ENCODE measurements around the gene RBMX.
"Not testable (repeated sequence)": the region's sequence is repeated elsewhere in the genome, so short reads cannot be mapped to it uniquely, and the experiment has no call there.

RBMX gene

DNA sequence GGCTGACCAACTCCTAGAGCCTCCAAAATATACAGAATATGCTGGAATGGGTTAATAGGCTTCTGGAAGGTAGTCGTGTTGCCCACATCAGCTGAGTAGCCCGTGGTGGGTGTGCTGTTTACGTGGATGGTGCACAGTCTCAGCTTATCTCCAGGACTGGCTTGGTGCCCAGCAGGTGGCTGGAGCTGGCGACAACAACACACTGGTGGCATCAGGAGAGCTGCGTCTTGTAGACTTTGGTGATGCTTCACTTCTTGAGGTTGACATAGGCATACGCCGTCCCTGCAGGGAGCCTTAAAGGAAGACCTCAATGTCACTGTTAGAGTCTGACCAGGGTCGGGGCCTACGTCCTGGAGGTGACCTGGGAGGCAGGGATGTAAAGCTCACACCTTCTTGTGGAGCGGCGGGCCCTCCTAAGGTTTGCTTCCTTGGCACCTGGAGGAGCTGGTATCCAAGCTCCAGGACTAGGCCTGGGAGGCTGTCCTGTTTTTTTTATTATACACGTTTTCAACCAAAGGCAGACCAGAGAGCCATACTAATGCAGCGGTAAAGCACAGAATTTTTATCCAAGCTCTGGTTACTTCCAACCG lies 26.5 kb upstream of the RBMX start:
- Histone ChIP-seq H3K36me3 (ENCODE audit: control insufficient read depth, insufficient read depth, low read length) (no peaks in the 10 kb centered on the region), H3K27ac (ENCODE audit: low read depth, low read length, severe bottlenecking) (no peak overlapping the region), H3K4me3 (ENCODE audit: extremely low read depth, insufficient read depth, low read length, poor library complexity, severe bottlenecking) (no peak overlapping the region), H3K4me1 (ENCODE audit: control insufficient read depth, insufficient read depth, low read length, poor library complexity, severe bottlenecking) (no peaks in the 10 kb centered on the region), H3K9me3 (ENCODE audit: control insufficient read depth, low read length) (no peaks in the 10 kb centered on the region)
- 89 to 96% methylated on average over 10 to 13 of the region's 14 CpGs for WGBS, 2 experiments (ENCODE audit: insufficient coverage in 2 of 2)

DNA sequence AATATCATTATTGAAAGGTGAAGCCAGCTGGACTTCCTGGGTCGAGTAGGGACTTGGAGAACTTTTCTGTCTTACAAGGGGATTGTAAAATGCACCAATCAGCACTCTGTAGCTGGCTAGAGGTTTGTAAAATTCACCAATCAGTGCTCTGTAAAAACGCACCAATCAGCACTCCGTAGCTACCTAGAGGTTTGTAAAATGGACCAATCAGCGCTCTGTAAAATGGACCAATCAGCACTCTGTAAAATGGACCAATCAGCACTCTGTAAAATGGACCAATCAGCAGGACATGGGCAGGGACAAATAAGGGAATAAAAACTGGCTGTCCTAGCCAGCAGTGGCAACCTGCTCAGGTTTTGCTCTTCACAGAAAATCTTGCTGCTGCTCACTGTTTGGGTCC lies 23.5 kb upstream of the RBMX start:
- not testable (repeated sequence) for H3K9me3 ChIP-seq (ENCODE audit: control insufficient read depth, low read length); H3K27ac ChIP-seq (ENCODE audit: low read depth, low read length, severe bottlenecking); H3K4me1 ChIP-seq (ENCODE audit: control insufficient read depth, insufficient read depth, low read length, poor library complexity, severe bottlenecking); H3K4me3 ChIP-seq (ENCODE audit: extremely low read depth, insufficient read depth, low read length, poor library complexity, severe bottlenecking); H3K36me3 ChIP-seq (ENCODE audit: control insufficient read depth, insufficient read depth, low read length)
- WGBS, 2 experiments (ENCODE audit: insufficient coverage in 2 of 2) = 100% methylated on average over 3 of the region's 4 CpGs; no CpG with 5 or more reads in 1 of the 2 experiments

DNA sequence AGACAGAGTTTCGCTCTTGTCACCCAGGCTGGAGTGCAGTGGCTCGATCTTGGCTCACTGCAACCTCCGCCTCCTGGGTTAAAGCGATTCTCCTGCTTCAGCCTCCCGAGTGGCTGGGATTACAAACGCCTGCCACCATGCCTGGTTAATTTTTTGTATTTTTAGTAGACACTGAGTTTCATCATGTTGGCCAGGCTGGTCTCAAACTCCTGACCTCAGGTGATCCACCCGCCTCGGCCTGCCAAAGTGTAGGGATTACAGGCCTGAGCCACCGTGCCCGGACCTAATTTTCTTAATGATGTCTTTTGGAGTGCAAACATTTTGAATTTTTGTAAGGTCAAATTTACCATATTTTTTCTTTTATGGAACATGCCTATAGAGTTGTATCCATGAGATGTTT lies 19.5 kb upstream of the RBMX start:
- not testable (repeated sequence) for H3K9me3 ChIP-seq (ENCODE audit: control insufficient read depth, low read length); H3K27ac ChIP-seq (ENCODE audit: low read depth, low read length, severe bottlenecking); H3K4me3 ChIP-seq (ENCODE audit: extremely low read depth, insufficient read depth, low read length, poor library complexity, severe bottlenecking); H3K4me1 ChIP-seq (ENCODE audit: control insufficient read depth, insufficient read depth, low read length, poor library complexity, severe bottlenecking); H3K36me3 ChIP-seq (ENCODE audit: control insufficient read depth, insufficient read depth, low read length)
- WGBS, 2 experiments (ENCODE audit: insufficient coverage in 2 of 2) = 100% methylated on average over 3 to 4 of the region's 10 CpGs

- no peak overlapping the region for H3K27ac ChIP-seq (ENCODE audit: low read depth, low read length, severe bottlenecking)
- H3K9me3 ChIP-seq (ENCODE audit: control insufficient read depth, low read length) = no peaks in the 10 kb centered on the region
- H3K4me1 ChIP-seq (ENCODE audit: control insufficient read depth, insufficient read depth, low read length, poor library complexity, severe bottlenecking) = no peaks in the 10 kb centered on the region
- H3K36me3 ChIP-seq (ENCODE audit: control insufficient read depth, insufficient read depth, low read length) = no peaks in the 10 kb centered on the region
- no CpG with 5 or more reads among the region's 1 CpG for WGBS, 2 experiments (ENCODE audit: insufficient coverage in 2 of 2)
- no peak overlapping the region for H3K4me3 ChIP-seq (ENCODE audit: extremely low read depth, insufficient read depth, low read length, poor library complexity, severe bottlenecking)
Observed at GRCh38 chrX:136899221-136899620, 18.7 kb upstream of the RBMX start.

GRCh38 chrX:136898752-136899151 lies 18.2 kb upstream of the RBMX start:
- not testable (repeated sequence) for H3K4me3 ChIP-seq (ENCODE audit: extremely low read depth, insufficient read depth, low read length, poor library complexity, severe bottlenecking); H3K36me3 ChIP-seq (ENCODE audit: control insufficient read depth, insufficient read depth, low read length); H3K27ac ChIP-seq (ENCODE audit: low read depth, low read length, severe bottlenecking); H3K4me1 ChIP-seq (ENCODE audit: control insufficient read depth, insufficient read depth, low read length, poor library complexity, severe bottlenecking); H3K9me3 ChIP-seq (ENCODE audit: control insufficient read depth, low read length)
- 90% methylated on average over 5 of the region's 7 CpGs; no CpG with 5 or more reads in 1 of the 2 experiments for WGBS, 2 experiments (ENCODE audit: insufficient coverage in 2 of 2)

GRCh38 chrX:136896121-136896914 lies 15.8 kb upstream of the RBMX start:
- WGBS, 2 experiments (ENCODE audit: insufficient coverage in 2 of 2) = 100% methylated on average over 1 of the region's 7 CpGs; no CpG with 5 or more reads in 1 of the 2 experiments
- H3K4me3 ChIP-seq (ENCODE audit: extremely low read depth, insufficient read depth, low read length, poor library complexity, severe bottlenecking) = no peak overlapping the region
- H3K36me3 ChIP-seq (ENCODE audit: control insufficient read depth, insufficient read depth, low read length) = no peaks in the 10 kb centered on the region
- no peaks in the 10 kb centered on the region for H3K9me3 ChIP-seq (ENCODE audit: control insufficient read depth, low read length)
- no peaks in the 10 kb centered on the region for H3K4me1 ChIP-seq (ENCODE audit: control insufficient read depth, insufficient read depth, low read length, poor library complexity, severe bottlenecking)
- H3K27ac ChIP-seq (ENCODE audit: low read depth, low read length, severe bottlenecking) = no peak overlapping the region

DNA sequence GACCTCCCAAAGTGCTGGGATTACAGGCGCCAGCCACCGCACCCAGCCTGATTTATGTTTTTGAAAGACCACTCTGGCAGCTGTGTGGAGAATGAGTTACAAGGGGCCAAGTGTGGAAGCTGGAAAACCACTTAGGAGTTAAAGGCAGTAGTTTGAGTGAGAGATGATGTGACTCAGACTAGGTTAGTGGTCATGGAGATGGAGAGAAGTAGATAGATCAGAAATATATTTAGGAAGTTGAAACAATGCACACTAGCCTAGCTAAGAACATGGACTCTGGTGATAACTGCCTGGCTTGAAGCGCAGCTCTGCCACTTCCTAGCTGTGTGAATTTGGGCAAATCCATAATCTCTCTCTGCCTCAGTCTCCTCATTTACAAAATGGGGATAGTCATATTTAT lies 11.9 kb upstream of the RBMX start:
- H3K27ac ChIP-seq (ENCODE audit: low read depth, low read length, severe bottlenecking) = no peak overlapping the region
- H3K36me3 ChIP-seq (ENCODE audit: control insufficient read depth, insufficient read depth, low read length) = no peaks in the 10 kb centered on the region
- H3K4me3 ChIP-seq (ENCODE audit: extremely low read depth, insufficient read depth, low read length, poor library complexity, severe bottlenecking) = no peak overlapping the region
- no peaks in the 10 kb centered on the region for H3K4me1 ChIP-seq (ENCODE audit: control insufficient read depth, insufficient read depth, low read length, poor library complexity, severe bottlenecking)
- WGBS, 2 experiments (ENCODE audit: insufficient coverage in 2 of 2) = no CpG with 5 or more reads among the region's 3 CpGs
- H3K9me3 ChIP-seq (ENCODE audit: control insufficient read depth, low read length) = no peaks in the 10 kb centered on the region

DNA sequence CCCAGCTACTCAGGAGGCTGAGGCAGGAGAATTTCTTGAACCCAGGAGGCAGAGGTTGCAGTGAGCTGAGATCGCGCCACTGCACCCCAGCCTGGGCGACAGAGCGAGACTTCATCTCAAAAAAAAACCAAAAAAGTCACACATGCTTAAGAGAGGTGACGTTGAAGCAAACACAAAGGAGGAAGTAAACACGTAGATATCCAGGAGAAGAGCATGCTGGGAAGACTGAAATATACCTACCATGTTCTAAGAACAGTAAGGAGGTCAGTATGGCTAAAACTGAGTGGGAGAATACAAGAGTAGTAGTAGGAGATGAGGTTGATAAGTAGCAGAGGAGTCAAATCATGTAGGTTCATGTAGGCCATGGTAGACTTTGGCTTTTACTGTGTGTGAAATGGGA lies 10.1 kb upstream of the RBMX start:
- H3K9me3 ChIP-seq (ENCODE audit: control insufficient read depth, low read length); H3K4me3 ChIP-seq (ENCODE audit: extremely low read depth, insufficient read depth, low read length, poor library complexity, severe bottlenecking); H3K4me1 ChIP-seq (ENCODE audit: control insufficient read depth, insufficient read depth, low read length, poor library complexity, severe bottlenecking); H3K36me3 ChIP-seq (ENCODE audit: control insufficient read depth, insufficient read depth, low read length); H3K27ac ChIP-seq (ENCODE audit: low read depth, low read length, severe bottlenecking): not testable (repeated sequence)
- no CpG with 5 or more reads among the region's 6 CpGs for WGBS, 2 experiments (ENCODE audit: insufficient coverage in 2 of 2)

DNA sequence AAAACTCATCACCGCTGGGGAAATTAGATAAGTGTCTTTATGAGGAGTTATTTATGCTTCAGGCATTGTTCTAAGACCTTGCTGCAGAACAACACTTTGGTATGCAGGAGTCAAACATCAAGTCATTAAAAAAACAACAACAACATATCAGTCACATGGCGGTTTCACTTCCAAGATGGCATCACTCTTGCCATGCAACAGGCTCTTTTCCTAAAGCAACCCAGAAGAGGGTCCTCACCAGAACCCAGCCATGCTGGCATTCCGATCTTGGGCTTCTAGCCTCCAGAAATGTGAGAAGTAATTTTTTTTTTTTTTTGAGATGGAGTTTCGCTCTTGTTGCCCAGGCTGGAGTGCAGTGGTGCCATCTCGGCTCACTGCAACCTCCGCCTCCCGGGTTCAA lies 8.7 kb upstream of the RBMX start:
- WGBS, 2 experiments (ENCODE audit: insufficient coverage in 2 of 2) = 100% methylated on average over 1 of the region's 7 CpGs; no CpG with 5 or more reads in 1 of the 2 experiments
- no peaks in the 10 kb centered on the region for H3K9me3 ChIP-seq (ENCODE audit: control insufficient read depth, low read length)
- no peak overlapping the region for H3K27ac ChIP-seq (ENCODE audit: low read depth, low read length, severe bottlenecking)

GRCh38 chrX:136880003-136880451 lies 498 bp downstream of the RBMX start:
- Histone ChIP-seq H3K4me3 (ENCODE audit: extremely low read depth, insufficient read depth, low read length, poor library complexity, severe bottlenecking) (peak overlapping the region; percentile 69), H3K4me1 (ENCODE audit: control insufficient read depth, insufficient read depth, low read length, poor library complexity, severe bottlenecking) (no peaks in the 10 kb centered on the region), H3K9me3 (ENCODE audit: control insufficient read depth, low read length) (no peaks in the 10 kb centered on the region), H3K27ac (ENCODE audit: low read depth, low read length, severe bottlenecking) (peak overlapping the region; percentile 89), H3K36me3 (ENCODE audit: control insufficient read depth, insufficient read depth, low read length) (peaks cover 38% of the 10 kb centered on the region)
- 0% methylated on average over 5 to 27 of the region's 32 CpGs for WGBS, 2 experiments (ENCODE audit: insufficient coverage in 2 of 2)

More for the DNA sequence above, 8.7 kb upstream of the RBMX start:
- Histone ChIP-seq H3K4me1 (ENCODE audit: control insufficient read depth, insufficient read depth, low read length, poor library complexity, severe bottlenecking) (no peaks in the 10 kb centered on the region), H3K4me3 (ENCODE audit: extremely low read depth, insufficient read depth, low read length, poor library complexity, severe bottlenecking) (no peak overlapping the region), H3K36me3 (ENCODE audit: control insufficient read depth, insufficient read depth, low read length) (no peaks in the 10 kb centered on the region)

All from mesodermal cell (in vitro differentiated cells).